ENCODE results near the gene IFI44L.
A peak's percentile ranks its signal among the peaks of the same experiment; 100 is the strongest.

IFI44L gene

DNA sequence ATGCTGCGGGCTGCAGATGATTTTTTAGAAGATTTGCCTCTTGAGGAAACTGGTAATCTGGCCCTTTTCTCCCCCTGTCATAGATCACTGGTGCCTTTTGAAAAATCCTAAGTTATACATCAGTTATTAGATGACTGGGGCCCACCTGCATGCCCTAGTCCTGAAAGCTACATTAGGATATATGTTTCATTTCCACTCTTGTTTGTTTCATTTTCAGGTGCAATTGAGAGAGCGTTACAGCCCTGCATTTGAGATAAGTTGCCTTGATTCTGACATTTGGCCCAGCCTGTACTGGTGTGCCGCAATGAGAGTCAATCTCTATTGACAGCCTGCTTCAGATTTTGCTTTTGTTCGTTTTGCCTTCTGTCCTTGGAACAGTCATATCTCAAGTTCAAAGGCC, 21.3 kb downstream of the IFI44L start:
- no peak for DNase-seq (ENCODE audit: low read depth in 3 of 3)

DNA sequence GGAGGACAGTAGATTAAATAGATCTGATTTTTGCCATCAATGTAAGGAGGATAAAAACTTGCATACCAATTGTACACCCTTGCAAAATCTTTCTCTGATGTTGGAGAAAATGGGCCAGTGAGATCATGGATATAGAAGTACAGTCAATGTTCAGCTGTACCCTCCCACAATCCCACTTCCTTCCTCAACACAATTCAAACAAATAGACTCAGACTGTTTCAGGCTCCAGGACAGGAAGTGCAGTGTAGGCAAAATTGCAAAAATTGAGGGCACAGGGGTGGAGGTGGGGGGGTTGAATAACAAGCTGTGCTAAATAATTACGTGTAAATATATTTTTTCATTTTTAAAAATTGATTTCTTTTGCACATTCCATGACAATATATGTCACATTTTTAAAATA, 25.5 kb downstream of the IFI44L start:
- no peak for DNase-seq (ENCODE audit: low read depth in 3 of 3)

DNA sequence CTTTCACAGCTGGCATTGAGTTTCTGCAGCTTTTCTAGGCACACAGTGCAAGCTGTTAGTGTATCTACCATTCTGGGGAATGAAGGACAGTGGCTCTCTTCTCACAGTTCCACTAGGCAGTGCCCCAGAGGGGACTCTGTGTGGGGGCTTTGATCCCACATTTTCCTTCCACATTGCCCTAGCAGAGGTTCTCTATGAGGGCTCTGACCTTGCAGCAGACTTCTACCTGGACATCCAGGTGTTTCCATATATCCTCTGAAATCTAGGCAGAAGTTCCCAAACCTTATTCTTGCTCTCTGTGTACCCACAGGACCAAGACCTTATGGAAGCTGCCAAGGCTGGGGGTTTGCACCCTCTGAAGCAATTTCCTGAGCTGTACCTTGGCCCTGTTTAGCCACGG, 27.0 kb downstream of the IFI44L start:
- DNase-seq (ENCODE audit: low read depth in 3 of 3): no peak

DNA sequence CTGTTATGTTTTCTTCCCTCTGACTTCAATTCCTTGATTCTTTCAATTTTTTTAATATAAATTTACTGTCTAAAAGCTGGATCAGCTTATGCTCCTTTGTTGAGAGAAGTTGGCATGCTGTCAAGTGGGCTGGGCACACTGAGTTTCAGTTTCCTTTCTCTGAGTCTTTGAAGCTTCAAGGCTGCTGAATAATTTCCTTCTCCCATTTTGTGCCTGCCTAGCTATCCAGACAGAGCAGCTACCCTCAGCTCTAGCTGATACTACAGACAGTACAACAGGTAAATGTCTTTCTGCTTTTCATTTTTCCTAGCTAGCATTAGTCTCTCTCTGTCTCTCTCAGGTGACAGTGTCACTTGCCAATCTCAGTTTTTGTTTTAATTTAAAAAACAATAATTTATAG, 29.4 kb downstream of the IFI44L start, which contains the start of gene IFI44:
Gene IFI44, plus strand, starts transcription at position 204 of the 400 bp plus-strand sequence. CDS start 365 bp downstream, outside the sequence.
- DNase-seq (ENCODE audit: low read depth in 3 of 3): peak; percentile 40 to 61 (median 49)

DNA sequence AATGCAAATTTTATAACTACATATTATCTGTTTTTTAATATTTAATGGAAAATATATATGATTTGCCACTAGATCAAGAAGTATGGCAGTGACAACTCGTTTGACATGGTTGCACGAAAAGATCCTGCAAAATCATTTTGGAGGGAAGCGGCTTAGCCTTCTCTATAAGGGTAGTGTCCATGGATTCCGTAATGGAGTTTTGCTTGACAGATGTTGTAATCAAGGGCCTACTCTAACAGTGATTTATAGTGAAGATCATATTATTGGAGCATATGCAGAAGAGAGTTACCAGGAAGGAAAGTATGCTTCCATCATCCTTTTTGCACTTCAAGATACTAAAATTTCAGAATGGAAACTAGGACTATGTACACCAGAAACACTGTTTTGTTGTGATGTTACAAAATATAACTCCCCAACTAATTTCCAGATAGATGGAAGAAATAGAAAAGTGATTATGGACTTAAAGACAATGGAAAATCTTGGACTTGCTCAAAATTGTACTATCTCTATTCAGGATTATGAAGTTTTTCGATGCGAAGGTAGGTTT, 29.9 kb downstream of the IFI44L start:
- DNase-seq (ENCODE audit: low read depth in 3 of 3): no peak

DNA sequence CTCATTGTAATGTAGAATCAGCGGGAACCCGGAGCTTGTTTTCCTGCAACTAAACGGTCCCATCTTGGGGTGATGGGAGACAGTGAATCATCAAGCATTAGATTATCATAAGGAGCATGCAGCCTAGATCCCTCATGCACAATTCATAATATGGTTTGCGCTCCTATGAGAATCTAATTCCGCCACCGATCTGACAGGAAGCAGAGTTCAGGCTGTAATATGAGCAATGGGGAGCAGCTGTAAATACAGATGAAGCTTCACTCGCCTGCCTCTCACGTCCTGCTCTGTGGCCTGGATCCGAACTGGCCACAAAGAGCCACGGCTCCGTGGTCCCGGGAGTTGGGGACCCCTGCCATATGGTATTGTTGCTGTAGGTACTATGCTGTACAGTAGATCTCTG, 31.0 kb downstream of the IFI44L start:
- no peak for DNase-seq (ENCODE audit: low read depth in 3 of 3)

DNA sequence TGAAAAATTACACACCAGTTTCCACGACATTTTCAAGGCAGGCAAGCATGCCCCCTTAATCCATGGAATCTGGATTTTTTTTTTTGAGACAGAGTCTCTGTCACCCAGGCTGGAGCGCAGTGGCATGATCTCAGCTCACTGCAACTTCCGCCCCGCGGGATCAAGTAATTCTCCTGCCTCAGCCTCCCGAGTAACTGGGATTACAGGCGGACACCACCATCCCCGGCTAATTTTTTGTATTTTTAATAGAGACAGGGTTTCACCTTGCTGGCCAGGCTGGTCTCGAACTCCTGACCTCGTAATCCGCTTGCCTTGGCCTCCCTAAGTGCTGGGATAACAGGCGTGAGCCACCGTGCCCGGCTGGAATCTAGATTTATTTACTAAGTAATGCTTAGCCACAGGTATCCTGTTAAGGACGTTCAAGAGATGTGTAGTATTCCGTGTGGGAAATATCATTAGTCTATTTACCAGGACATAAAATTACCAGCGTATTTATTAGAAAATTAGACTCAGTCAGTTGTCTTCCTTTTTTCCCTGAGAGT, 31.8 kb downstream of the IFI44L start:
- no peak for DNase-seq (ENCODE audit: low read depth in 3 of 3)

DNA sequence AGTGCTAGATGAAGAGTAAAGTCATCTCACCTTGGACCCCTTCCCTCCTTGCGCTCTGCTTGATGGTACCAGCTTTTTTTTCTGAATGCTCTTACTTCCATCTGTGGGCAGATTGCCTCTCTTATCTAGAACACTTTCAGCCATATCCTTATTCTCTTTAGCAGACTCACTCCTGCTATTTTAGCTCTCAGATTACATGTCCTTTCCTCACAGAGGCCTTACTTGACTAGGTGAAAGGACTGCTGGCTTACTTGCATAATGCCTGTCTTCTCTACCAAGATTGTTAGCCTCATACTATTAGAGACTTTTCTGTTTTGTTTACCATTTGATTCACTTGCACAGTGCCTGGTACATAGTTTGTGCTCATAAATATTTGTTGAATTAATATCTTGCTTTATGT, 38.7 kb downstream of the IFI44L start:
- DNase-seq (ENCODE audit: low read depth in 3 of 3): no peak

DNA sequence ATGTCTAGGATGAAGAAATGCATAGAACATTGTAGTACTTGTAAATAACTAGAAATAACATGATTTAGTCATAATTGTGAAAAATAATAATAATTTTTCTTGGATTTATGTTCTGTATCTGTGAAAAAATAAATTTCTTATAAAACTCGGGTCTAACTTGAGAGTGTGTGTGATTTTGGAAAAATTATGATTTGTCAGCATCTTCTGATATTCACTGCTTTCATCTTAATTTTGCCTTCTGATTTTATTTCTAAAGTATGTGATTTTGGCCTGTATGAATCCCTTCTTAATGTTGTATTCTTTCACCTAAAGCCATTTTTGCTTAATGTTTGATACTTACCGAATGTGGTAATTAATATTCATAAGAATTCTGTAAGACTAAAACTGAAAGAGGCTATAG, 43.7 kb downstream of the IFI44L start:
- DNase-seq (ENCODE audit: low read depth in 3 of 3): no peak

DNA sequence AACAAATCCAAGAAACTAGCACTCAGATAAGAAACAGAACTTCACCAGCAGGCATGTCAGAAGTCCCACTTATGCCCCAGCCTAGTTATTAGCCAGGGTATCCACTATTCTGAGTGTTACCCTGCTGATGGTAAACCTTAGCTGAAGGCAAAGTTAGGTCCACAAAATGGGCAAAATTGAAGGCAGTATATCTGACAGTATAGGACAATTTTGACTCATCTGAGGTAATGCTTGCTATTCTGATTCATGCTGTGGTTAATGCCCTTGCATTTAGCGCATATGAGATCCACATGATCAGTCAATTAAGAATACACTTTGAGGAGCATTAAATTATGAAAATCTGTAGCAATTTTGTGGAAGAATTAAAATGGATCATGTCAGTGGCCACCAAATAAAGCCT, 44.5 kb downstream of the IFI44L start:
- no peak for DNase-seq (ENCODE audit: low read depth in 3 of 3)

DNA sequence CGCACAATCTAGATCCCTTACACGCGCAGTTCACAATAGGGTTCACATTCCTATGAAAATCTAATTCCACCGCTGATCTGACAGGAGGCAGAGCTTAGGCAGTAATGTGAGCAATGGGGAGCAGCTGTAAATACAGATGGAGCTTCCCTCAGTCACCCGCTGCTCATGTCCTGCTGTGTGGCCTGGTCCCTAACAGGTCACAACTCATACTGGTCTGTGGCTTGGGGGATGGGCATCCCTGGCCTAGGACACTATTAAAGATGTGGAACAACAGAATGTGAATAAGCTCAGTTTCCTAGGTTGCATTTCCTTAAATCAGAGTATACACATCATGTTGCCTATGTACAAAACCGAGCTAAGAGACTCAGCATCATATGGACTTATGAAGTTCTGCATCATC, 45.6 kb downstream of the IFI44L start:
- DNase-seq (ENCODE audit: low read depth in 3 of 3): no peak

DNA sequence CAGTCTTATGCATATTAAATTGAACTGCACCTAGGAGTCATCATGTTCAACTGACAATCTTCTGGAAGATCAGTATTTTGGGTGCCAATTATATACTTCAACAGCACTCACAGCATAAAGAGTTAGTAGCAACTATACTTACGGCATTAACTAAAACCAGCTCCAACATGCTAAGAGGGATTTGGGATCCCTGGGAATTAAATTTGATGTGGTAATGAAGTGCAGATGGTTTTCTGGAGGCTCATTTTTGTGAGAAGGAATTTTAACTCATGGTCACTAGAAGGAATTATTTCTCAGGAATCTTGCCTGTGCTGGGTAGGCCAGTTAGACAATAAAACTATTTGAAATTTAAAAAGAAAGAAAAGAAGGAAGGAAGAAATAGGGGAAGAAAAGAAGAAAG, 47.7 kb downstream of the IFI44L start:
- DNase-seq (ENCODE audit: low read depth in 3 of 3): no peak

DNA sequence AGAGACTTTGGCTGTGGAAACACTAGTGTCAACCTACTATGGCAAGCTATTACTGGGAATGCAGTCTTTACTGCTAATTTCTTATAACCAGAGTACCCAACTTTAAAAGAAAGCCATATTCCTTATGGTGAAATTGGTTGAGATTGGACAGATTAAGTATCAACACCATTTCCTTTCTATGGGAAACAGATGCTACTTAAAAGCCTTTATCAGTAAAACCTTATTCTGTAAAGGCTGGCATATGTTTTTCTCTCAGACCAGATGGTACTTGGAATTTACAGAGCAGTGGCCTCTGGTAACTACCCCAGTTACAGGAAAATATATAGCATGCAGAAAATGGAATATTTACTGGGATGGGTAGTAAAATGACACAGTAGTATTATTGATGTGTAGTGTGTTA, 48.2 kb downstream of the IFI44L start:
- no peak for DNase-seq (ENCODE audit: low read depth in 3 of 3)

DNA sequence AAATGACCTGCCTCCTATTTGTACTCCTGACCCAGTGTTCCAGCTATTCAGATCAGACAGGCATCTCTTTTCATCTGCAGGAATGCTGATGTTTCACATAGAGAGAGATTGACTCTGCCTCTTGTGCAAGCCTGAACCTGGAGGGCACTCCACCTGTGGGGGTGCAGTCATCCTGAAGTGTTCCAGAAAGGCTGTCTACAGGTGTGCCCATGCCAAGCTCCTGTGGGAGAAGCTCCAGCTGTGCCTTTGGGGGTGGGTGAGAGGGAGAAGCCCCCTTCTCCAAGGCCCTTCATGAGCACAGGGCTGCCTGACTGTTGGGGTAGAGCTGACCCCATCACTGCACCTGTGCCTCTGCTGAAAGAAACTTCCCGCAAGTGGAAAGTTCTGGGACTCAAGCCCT, 52.2 kb downstream of the IFI44L start:
- DNase-seq (ENCODE audit: low read depth in 3 of 3): no peak

DNA sequence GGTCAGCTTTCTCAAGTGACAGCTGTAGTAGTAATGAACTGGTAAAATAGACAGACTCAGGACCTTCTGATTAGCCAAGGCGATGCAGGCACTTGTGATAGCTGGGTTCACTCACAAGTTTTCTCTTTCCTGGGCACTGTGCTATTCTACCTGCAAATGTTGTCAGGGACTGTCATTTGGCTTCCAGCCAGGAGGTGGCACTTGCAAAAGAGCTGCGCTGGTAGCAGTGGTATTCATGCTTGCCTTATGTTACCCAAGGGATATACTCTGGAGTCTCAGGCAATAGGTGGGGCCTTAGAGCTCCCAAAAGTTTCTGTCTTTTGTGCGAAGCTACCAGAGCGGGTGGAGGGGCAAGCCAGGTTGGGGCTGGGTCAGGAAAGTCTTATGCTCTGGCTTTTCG, 52.9 kb downstream of the IFI44L start:
- DNase-seq (ENCODE audit: low read depth in 3 of 3): no peak

DNA sequence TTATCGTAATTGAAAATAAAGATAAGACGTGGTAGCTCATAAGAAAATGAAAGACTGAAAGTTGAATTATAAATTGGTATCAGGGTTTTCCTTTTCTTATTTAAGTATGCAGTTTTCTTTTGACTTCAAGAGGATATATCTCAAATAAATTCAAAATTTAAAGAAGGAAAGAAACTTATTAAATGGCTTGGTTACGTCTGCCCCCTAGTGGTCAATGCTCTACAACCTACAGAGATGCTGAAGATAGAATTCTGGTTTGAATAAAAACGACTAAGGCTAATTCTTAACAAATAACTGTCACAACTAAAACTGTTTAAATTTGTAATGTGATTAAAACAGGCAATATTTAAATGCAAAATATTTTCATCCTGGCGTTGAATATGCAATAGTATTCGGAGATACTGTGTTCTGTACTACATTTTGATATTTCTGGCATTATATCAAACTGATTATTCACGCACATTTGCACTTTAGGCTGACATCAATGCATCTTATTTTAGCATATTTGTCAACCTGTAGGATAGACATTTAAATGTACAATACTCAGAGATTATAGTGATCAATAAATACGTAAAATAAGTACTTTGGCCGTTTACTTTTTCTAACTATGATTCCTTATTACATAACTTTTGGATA, 56.2 kb downstream of the IFI44L start:
- DNase-seq (ENCODE audit: low read depth in 3 of 3): peak in 2 of 3 experiments; percentile 31 to 43

DNA sequence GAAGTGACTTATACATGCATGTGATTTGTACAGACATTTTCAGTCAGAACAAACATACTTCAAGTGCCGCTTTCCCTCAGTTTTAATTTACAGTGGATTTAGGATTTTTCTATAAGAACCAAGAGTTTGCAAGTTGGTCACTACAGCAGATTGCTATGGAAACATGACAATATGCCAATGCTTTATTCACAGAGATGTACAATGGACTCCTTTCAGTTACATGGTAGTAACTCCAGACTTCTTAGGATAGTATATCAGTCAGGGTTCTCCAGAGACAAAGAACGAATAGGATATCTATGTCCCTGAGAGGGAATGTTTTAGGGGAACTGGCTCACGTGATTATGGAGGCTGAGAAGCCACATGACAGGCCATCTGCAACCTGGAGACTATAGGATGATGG, 56.7 kb downstream of the IFI44L start:
- no peak for DNase-seq (ENCODE audit: low read depth in 3 of 3)

DNA sequence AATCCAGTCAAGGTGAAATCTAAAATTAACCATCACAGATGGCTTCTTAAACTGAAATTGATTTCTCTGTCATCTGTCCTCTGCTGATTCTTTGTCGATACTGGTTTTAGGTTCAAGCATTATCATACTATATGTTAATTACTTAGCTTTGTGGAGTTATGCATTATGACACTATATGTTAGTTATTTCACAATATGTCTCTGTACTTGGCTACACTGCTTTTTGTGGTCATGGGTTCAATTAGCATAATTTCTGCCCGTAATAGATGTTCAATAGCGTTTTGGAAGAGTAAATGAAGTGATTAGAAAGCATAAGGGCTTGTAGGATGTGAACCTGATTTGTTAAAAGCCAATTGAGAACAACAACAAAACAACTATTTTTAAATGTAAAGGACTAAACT, 57.5 kb downstream of the IFI44L start:
- DNase-seq (ENCODE audit: low read depth in 3 of 3): no peak

DNA sequence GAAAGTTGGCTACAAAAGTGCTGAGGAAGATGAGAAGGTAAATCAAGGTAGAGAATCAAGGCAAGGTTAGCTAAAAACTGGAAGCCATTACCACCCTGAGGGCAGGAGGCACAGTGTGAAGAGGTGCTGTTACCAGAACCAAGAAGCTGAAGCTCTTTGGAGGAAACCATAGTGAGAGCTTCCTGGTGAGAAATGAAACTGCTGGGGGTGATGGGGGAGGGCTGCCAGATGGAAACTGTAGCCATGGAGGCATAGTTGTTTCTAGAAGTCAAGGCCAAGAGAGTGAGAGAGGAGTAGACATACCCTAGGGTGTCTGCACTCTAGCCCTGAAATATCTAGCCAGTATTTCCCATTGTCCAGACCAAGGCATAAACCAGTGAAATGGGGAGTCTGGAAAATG, 58.1 kb downstream of the IFI44L start:
- no peak for DNase-seq (ENCODE audit: low read depth in 3 of 3)

DNA sequence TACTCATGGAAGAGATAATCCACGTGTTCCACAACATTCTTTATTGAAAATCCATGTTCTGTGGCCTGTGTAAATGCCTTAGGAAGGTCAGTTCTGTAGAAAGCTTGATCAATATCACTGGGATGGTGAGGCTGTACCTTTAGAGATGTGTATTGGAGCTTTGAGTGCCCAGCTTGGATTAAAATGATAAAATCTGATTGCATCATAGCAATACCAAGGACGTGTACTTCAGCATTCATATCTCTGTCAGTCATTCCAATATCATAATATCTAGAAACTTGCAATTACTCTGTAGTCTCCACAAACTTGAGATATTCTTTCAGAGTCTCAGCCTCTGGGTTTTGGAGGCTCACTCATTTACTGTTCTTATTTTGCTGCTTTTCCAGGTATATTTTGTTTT, 61.0 kb downstream of the IFI44L start:
- DNase-seq (ENCODE audit: low read depth in 3 of 3): no peak

DNA sequence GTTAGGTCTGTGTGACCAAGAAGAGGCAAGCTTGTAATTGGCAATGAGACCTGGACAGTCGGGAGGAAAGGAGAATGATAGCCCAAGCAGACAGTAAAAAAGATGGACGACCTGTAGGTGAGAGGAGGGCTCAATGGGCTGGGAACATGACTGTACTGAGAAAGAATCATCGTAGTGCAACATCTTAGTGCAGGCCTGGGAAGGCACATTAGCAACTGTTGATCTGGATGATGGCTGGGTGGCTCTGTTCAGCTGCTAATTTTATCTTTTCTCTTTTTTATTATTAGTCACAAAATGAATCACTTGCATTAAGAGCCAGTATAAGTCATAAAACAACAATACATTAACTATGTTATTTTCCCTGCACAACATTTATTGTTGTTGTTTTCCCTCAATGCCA, 62.2 kb downstream of the IFI44L start:
- no peak for DNase-seq (ENCODE audit: low read depth in 3 of 3)

DNA sequence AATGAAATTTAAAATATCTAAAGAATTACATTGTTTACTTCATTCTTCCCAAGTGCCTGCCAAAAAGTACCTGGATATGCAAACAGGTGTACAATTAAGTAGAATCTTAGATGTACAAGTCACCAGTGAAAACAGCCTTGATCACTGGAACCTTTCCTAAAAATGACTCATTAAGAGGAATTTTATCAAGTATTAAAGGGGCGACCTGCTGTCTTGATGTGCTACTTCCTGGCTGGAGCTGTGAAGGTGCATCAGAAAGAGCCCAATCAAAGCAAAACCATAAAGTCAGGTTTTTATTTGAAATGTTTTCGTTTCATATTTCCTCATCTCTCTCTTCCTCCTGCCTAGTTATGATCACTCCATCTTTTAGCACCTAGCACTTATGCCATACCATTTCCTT, 62.8 kb downstream of the IFI44L start:
- no peak for DNase-seq (ENCODE audit: low read depth in 3 of 3)

DNA sequence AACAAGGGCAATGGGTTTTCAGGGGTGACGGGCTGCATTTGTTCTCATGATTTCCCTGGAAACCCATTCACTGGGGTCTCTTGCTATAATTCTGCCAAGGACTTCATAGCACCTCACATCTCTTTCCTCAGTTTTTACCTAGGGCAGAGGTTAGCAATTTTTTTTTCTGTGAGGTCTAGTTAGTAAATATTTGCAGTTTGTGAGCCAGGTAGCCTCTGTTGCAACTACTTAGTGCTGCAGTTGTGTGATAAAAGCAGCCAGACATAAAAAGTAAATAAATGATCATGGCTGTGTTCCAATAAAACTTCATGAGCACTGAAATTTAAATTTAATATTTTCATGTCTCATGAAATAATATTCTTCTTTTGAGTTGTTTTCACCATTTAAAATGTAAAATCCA, 67.1 kb downstream of the IFI44L start:
- DNase-seq (ENCODE audit: low read depth in 3 of 3): no peak

DNA sequence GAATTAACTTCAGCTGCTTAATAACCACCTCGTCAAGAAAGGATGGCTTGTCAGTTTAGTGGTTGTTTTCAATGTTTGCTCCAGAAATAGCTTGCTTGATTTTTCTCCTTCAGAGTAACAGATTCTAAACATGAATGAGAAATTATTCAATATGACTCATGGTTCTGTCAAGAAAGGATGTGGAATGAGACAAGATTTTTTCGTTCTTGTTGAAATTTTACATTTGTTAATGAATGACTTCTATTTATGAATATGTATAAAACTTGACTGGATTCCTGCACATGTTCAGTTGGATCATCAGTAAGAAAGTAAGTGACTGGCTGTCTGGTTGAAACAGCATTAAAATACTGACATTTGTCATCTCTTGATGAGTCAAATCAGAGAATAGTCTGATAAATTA, 67.7 kb downstream of the IFI44L start:
- no peak for DNase-seq (ENCODE audit: low read depth in 3 of 3)

Measured in stimulated activated CD4-positive, alpha-beta T cell treated with anti-CD3 and anti-CD28 coated beads, TNF-alpha, amount 100 ng/mL, for 24 hours (primary cell).